Thoracic aorta (tissue), 2 donors: ENCODE data around the gene FREM3. TPM values are rescaled to one million over a fixed set of nuclear protein-coding genes. Genes with fewer than 3 reads are reported as not detected.

ENCODE experiments used
- ATAC-seq: fragments of 150-250 bp; one replicate; pipeline ENCODE4 v1.8.0; 2017; ENCODE audit warnings: low read depth; ENCODE audit not compliant: insufficient number of reproducible peaks, low FRiP score
- DNase-seq: peaks from one replicate; pipeline ENCODE4 v3.0.0-alpha.2; 2020; ENCODE audit warnings: low spot score
- H3K27ac ChIP-seq, 2 donors: fragments of 200-600 bp; sonication (generic); 1 replicate in 1 of 2; 2 replicates in 1 of 2; pipeline ENCODE4 v1.5.1; 2016; ENCODE audit warnings: mild to moderate bottlenecking in 2 of 2, moderate library complexity in 2 of 2
- H3K27me3 ChIP-seq: fragments of 200-600 bp; sonication (generic); replicated peaks from 2 replicates; pipeline ENCODE4 v1.6.0; 2016; ENCODE audit warnings: mild to moderate bottlenecking; ENCODE audit not compliant: insufficient read depth
- H3K36me3 ChIP-seq: fragments of 200-600 bp; sonication (generic); one replicate; pipeline ENCODE4 v1.5.1; 2016
- H3K4me1 ChIP-seq, 2 donors: fragments of 200-600 bp; sonication (generic); 1 replicate in 1 of 2; 2 replicates in 1 of 2; pipeline versions ENCODE4 v1.5.1 to v1.6.0; 2016; ENCODE audit warnings: low read depth in 2 of 2, mild to moderate bottlenecking in 1 of 2; ENCODE audit not compliant: control insufficient read depth in 1 of 2
- H3K4me3 ChIP-seq: fragments of 200-600 bp; sonication (generic); 2 replicates; pipeline ENCODE4 v1.5.1; 2016; ENCODE audit warnings: mild to moderate bottlenecking
- H3K9me3 ChIP-seq: fragments of 200-600 bp; sonication (generic); 2 replicates; pipeline ENCODE4 v1.5.1; 2016
- CTCF ChIP-seq: fragments of 200-600 bp; sonication (generic); IDR thresholded peaks from one replicate; pipeline ENCODE4 v1.5.1; 2019; ENCODE audit warnings: antibody characterized with exemption
- total RNA-seq, 2 donors: library from RNA; depleted of rRNA; stranded (reverse); fragments of >200 nt; gene quantifications; one replicate each; pipeline versions ENCODE4 v1.1.0 to v1.2.3, GENCODE V29; 2016

Gene FREM3
- total RNA-seq, 2 donors from 2014 or later, result 0.14 TPM

GRCh38 chr4:143623896-143624295, 76.6 kb downstream of the FREM3 start:
- Histone ChIP-seq H3K27me3 (no peaks in the 10 kb centered on the region), H3K4me3 (no peak overlapping the region)
- ATAC-seq, result no peak

GRCh38 chr4:143618811-143619210, 81.7 kb downstream of the FREM3 start:
- H3K27ac ChIP-seq, result no peak overlapping the region
- H3K4me3 ChIP-seq, result no peak overlapping the region
- no peaks in the 10 kb centered on the region for H3K36me3 ChIP-seq
- TF ChIP-seq CTCF, result no peak
- H3K9me3 ChIP-seq, result no peaks in the 10 kb centered on the region
- ATAC-seq (no peak), DNase-seq (no peak)
- H3K27me3 ChIP-seq, result no peaks in the 10 kb centered on the region
- no peaks in the 10 kb centered on the region for H3K4me1 ChIP-seq

More at GRCh38 chr4:143623896-143624295, 76.6 kb downstream of the FREM3 start:
- Histone ChIP-seq H3K27ac (no peak overlapping the region), H3K4me1 (peaks cover 6 to 21% of the 10 kb centered on the region in 2 donors), H3K36me3 (no peaks in the 10 kb centered on the region), H3K9me3 (no peaks in the 10 kb centered on the region)
- DNase-seq, result no peak
- no peak for TF ChIP-seq CTCF

- no peaks in the 10 kb centered on the region for H3K9me3 ChIP-seq
- H3K4me1 ChIP-seq, result no peaks in the 10 kb centered on the region
- no peak overlapping the region for H3K4me3 ChIP-seq
- H3K27me3 ChIP-seq, result no peaks in the 10 kb centered on the region
- H3K36me3 ChIP-seq, result no peaks in the 10 kb centered on the region
- DNase-seq (no peak), ATAC-seq (no peak)
- TF ChIP-seq CTCF, result no peak
- no peak overlapping the region for H3K27ac ChIP-seq
Measured at GRCh38 chr4:143617994-143618679, 82.3 kb downstream of the FREM3 start.

- H3K27me3 ChIP-seq, result no peaks in the 10 kb centered on the region
- ATAC-seq (no peak), DNase-seq (no peak)
- H3K4me1 ChIP-seq, result no peaks in the 10 kb centered on the region
- no peaks in the 10 kb centered on the region for H3K9me3 ChIP-seq
- no peaks in the 10 kb centered on the region for H3K36me3 ChIP-seq
- no peak overlapping the region for H3K4me3 ChIP-seq
- no peak for TF ChIP-seq CTCF
- no peak overlapping the region for H3K27ac ChIP-seq
Measured at GRCh38 chr4:143616771-143617170, 83.7 kb downstream of the FREM3 start.

GRCh38 chr4:143609492-143609891, 91.0 kb downstream of the FREM3 start:
- TF ChIP-seq CTCF, result no peak
- ATAC-seq, result no peak
- H3K27me3 ChIP-seq, result no peaks in the 10 kb centered on the region
- no peak for DNase-seq
- H3K4me3 ChIP-seq, result no peak overlapping the region
- H3K4me1 ChIP-seq, result no peaks in the 10 kb centered on the region
- H3K27ac ChIP-seq, result no peak overlapping the region
- H3K9me3 ChIP-seq, result no peaks in the 10 kb centered on the region
- H3K36me3 ChIP-seq, result no peaks in the 10 kb centered on the region
